Neutrophil (primary cell): ENCODE results near the gene INVS.
A peak's percentile ranks its signal among the peaks of the same experiment; 100 is the strongest.
"Not testable (repeated sequence)": the region's sequence is repeated elsewhere in the genome, so short reads cannot be mapped to it uniquely, and the experiment has no call there.

ENCODE experiments used
- H3K27ac ChIP-seq: fragments of 200-600 bp; sonication (generic); 2 replicates; pipeline ENCODE4 v1.5.1; 2016; ENCODE audit warnings: mild to moderate bottlenecking, moderate library complexity
- H3K27me3 ChIP-seq: fragments of 200-600 bp; sonication (generic); 2 replicates; pipeline ENCODE4 v1.6.0; 2016; ENCODE audit warnings: mild to moderate bottlenecking
- H3K36me3 ChIP-seq: fragments of 200-600 bp; sonication (generic); 2 replicates; pipeline ENCODE4 v1.5.1; 2017
- H3K4me1 ChIP-seq, 2 experiments: fragments of 200-600 bp in 1 of 2; sonication (generic) in 1 of 2; 1 replicate in 1 of 2; 2 replicates in 1 of 2; pipeline versions ENCODE4 v1.5.1 to v1.6.1; 2013 to 2016; ENCODE audit warnings: low read depth in 1 of 2, low read length in 1 of 2, mild to moderate bottlenecking in 1 of 2, moderate library complexity in 1 of 2; ENCODE audit not compliant: control insufficient read depth in 1 of 2, insufficient read depth in 1 of 2
- H3K4me3 ChIP-seq, 2 experiments: fragments of 200-600 bp in 1 of 2; sonication (generic) in 1 of 2; 1 replicate in 1 of 2; 2 replicates in 1 of 2; pipeline ENCODE4 v1.5.1; 2013 to 2016; ENCODE audit warnings: low read depth in 1 of 2, low read length in 1 of 2, mild to moderate bottlenecking in 1 of 2, moderate library complexity in 1 of 2
- H3K9me3 ChIP-seq: fragments of 200-600 bp; sonication (generic); 2 replicates; pipeline ENCODE4 v1.5.1; 2016
- CTCF ChIP-seq: fragments of 200-600 bp; sonication (generic); IDR thresholded peaks from 2 replicates; pipeline ENCODE4 v1.5.1; 2016; ENCODE audit warnings: antibody characterized with exemption

INVS gene

GRCh38 chr9:100315561-100315960, 216.5 kb downstream of the INVS start:
- no peak overlapping the region for H3K27ac ChIP-seq
- H3K27me3 ChIP-seq = no peaks in the 10 kb centered on the region
- H3K9me3 ChIP-seq = no peaks in the 10 kb centered on the region
- H3K36me3 ChIP-seq = peaks cover 3% of the 10 kb centered on the region
- H3K4me3 ChIP-seq = no peak overlapping the region
- no peaks in the 10 kb centered on the region for H3K4me1 ChIP-seq
- no peak for TF ChIP-seq CTCF

GRCh38 chr9:100317706-100318105, 218.7 kb downstream of the INVS start:
- H3K27me3 ChIP-seq = no peaks in the 10 kb centered on the region

GRCh38 chr9:100322954-100323536, 224.0 kb downstream of the INVS start:
- H3K36me3 ChIP-seq = peaks cover 15% of the 10 kb centered on the region
- no peak overlapping the region for H3K27ac ChIP-seq
- H3K4me1 ChIP-seq = no peaks in the 10 kb centered on the region
- TF ChIP-seq CTCF = peak; percentile 56
- H3K4me3 ChIP-seq = no peak overlapping the region
- no peaks in the 10 kb centered on the region for H3K9me3 ChIP-seq
- no peaks in the 10 kb centered on the region for H3K27me3 ChIP-seq

More at GRCh38 chr9:100317706-100318105, 218.7 kb downstream of the INVS start:
- H3K4me3 ChIP-seq = no peak overlapping the region
- H3K9me3 ChIP-seq = no peaks in the 10 kb centered on the region
- H3K4me1 ChIP-seq = no peaks in the 10 kb centered on the region
- H3K36me3 ChIP-seq = peaks cover 3% of the 10 kb centered on the region
- no peak for TF ChIP-seq CTCF
- H3K27ac ChIP-seq = no peak overlapping the region

GRCh38 chr9:100324594-100325200, 225.7 kb downstream of the INVS start:
- Histone ChIP-seq H3K27me3 (no peaks in the 10 kb centered on the region), H3K36me3 (peaks cover 15% of the 10 kb centered on the region), H3K9me3 (no peaks in the 10 kb centered on the region), H3K4me3 (no peak overlapping the region), H3K27ac (no peak overlapping the region), H3K4me1 (no peaks in the 10 kb centered on the region)
- no peak for TF ChIP-seq CTCF

GRCh38 chr9:100338736-100339135, 239.7 kb downstream of the INVS start:
- not testable (repeated sequence) for H3K9me3 ChIP-seq, H3K36me3 ChIP-seq, H3K27me3 ChIP-seq, H3K4me3 ChIP-seq, H3K27ac ChIP-seq, H3K4me1 ChIP-seq

GRCh38 chr9:100340224-100340623, 241.2 kb downstream of the INVS start:
- Histone ChIP-seq H3K27ac (no peak overlapping the region), H3K9me3 (no peaks in the 10 kb centered on the region), H3K4me1 (no peaks in the 10 kb centered on the region), H3K36me3 (no peaks in the 10 kb centered on the region), H3K4me3 (no peak overlapping the region), H3K27me3 (no peaks in the 10 kb centered on the region)
- TF ChIP-seq CTCF = no peak
